Raji (cell line): ENCODE data around the gene PTEN.

ENCODE experiments used
- POLR2A ChIP-seq: IDR thresholded peaks from 2 replicates; pipeline ENCODE4 v1.6.1; 2011; ENCODE audit warnings: low read depth, low read length, control low read depth; ENCODE audit not compliant: insufficient read depth

The PTEN gene

DNA sequence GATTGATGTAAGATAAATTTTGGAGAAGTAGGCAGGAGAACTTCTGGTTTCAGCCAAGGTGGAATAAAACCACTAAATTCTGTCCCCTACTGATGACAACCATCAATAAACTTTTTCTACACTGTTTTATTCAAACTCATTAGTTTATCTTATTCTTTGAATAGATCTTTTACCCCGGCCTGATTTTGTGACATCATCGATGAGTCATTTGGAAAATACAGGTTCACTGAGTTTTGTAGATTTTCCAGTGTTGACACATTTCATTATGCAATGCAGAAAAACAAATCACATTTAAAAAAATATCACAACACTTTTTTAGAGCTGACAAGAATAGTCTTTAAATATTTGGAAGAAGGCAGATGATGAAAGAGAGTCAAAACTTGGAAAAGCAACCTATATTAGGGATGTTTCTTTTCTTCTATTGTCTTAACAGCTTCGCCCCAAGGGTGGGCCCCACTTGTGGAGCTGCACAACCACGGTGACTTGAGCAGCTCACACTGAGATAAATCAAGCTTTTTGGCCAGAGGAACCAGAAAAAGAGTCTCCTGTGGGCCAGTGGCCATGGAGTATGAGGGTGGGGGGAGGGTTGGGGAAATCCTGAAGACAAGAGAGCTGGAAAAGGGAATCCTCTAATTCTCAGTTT is 112.8 kb downstream of the PTEN start:
- TF ChIP-seq POLR2A = no peak

DNA sequence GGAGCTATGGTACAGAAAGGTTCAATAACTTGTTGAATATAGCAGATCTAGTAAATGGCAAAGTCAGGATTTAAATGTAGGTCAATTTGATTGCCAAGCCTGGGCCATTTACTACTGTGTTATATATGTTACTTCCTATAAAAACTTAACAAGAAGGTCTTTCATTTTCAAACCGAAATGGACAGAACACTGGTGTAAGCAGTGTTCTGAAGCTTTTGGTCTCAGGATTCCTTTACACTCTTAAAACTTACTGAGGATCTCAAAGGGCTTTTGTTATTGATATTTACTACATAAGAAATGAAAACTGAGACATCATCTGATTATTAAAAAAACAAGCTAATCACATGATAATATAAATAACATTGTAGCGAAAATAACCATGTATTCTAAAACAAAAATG is 114.7 kb downstream of the PTEN start:
- TF ChIP-seq POLR2A = no peak

- no peak for TF ChIP-seq POLR2A
Observed at GRCh38 chr10:87979847-87980246, 116.4 kb downstream of the PTEN start.

- TF ChIP-seq POLR2A = no peak
Observed at GRCh38 chr10:87983716-87984115, 120.3 kb downstream of the PTEN start.

GRCh38 chr10:87987206-87987605 is 123.8 kb downstream of the PTEN start:
- no peak for TF ChIP-seq POLR2A

GRCh38 chr10:87991946-87992345 is 128.5 kb downstream of the PTEN start:
- no peak for TF ChIP-seq POLR2A

DNA sequence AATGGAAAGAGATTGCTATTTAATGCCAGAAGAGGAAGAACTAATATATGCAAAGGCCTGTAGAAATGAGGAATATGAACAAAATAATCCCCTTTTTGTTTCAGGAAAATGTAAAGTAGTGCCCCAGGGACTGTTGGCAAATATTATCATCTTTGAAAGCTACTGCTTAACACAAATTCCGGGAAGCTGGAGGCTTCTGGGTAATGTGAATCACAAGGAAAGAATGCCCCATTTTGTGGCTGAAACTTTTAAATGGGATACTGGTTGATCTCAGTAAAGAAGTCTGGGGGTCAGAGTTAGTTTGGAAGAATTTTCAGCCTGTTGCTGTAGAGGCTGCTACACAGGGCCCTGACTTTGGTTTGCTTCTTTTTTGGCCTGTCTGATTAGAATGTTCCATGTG is 141.0 kb downstream of the PTEN start:
- no peak for TF ChIP-seq POLR2A

- TF ChIP-seq POLR2A = no peak
Observed at GRCh38 chr10:88006261-88006660, 142.8 kb downstream of the PTEN start.

- TF ChIP-seq POLR2A = no peak
Observed at GRCh38 chr10:88008866-88009470, 145.5 kb downstream of the PTEN start.

DNA sequence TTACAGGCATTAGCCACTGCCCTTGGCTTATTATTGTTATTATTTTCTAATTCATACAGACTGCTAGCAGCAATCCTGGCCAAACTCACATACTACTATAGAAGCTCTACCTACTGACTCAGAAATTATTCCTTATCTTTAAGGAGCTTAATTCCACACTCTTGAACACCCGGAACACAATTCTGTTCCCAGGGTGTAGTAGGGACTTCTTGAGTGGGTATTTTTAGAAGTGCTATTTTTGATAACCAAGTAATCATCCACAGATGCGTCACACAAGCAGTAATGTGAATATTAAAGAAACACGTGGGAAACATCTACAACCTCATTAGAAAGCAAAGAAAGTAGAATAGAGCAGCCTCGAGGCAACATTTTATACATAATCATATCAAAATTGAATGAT is 149.2 kb downstream of the PTEN start:
- no peak for TF ChIP-seq POLR2A

DNA sequence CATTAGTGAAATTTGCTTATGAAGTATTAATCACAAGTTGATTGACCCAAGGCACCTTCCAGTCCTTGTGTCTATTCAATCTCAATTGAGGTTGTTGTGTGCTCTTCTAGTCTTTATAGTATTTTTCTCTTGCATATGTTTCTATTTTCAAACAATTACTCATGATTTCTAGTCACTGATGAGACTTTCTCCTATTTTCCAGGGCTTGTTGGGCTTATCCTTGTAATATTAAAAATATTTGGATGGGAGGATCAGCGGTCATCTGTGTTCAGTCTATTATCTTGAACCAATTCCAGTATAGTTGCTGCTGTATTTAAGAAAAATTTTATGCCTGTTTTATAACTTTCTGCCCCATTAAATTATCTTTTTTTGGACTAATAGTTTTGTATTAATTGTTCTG is 154.4 kb downstream of the PTEN start:
- TF ChIP-seq POLR2A = no peak

DNA sequence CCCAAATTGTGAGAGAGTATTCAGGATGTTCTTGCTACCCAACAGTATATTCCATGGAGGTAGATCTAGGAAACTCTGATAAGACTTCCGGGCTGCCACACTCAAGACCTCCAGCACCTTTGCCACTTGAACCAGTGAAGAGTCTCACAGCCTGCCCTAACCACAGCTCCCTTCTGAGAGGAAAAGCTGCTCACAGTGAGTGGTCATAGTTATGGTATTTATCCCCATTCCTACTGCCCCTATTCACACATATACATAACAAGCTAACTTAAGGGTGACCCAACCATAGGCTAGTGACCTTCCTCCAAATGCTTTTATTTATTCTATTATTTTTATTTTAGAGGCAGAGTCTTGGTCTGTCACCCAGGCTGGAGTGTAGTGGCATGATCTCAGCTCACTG is 156.3 kb downstream of the PTEN start:
- no peak for TF ChIP-seq POLR2A
